NCI-H2196 treated with DMSO at 0.1 percent for 48 hours (cell line): ENCODE results near the gene TNS1.
"Not testable (repeated sequence)": the region's sequence is repeated elsewhere in the genome, so short reads cannot be mapped to it uniquely, and the experiment has no call there.

ENCODE experiments used
- DNase-seq: peaks from one replicate; lab custom pipeline; 2025; ENCODE audit not compliant: unreplicated experiment; lab: John Stamatoyannopoulos, UW

The TNS1 gene

GRCh38 chr2:217820904-217821303, 181.9 kb downstream of the TNS1 start:
- DNase-seq: no peak

DNA sequence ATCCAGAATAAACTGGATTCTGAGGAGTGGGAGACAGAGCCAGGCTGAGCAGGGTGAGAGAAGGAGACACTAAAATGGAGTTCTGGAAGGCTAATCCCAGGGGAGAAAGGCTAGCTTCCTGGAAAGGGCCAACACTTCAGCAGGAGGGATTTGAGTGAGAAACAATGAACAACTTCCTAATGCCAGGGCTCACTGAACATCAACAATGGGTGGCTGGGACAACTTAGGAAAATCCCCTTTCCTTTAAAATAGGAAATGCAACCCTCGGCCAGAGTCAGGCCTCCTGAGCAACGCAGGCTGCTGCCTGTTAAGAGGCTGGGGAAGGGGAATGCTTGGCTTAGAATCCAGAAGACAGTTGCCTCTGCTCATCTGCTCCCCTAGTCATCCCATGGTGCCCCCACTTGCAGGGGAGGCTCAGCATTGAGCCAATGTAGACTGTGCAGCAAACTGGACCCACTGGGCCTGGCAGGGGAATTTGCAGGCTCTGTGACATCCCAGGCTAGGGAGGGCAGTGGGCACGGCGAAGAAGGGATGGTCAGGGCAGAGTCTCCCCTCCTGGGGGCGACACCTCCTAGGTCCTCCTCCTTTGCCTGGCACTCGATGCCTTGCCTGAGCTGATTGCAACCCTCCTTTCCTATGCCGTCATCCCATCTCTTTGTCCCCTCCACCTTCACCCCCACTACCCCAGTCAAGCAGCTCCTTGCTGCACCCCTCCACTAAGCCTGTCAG, 182.5 kb downstream of the TNS1 start:
- DNase-seq: no peak

GRCh38 chr2:217818293-217818850, 184.4 kb downstream of the TNS1 start:
- no peak for DNase-seq

DNA sequence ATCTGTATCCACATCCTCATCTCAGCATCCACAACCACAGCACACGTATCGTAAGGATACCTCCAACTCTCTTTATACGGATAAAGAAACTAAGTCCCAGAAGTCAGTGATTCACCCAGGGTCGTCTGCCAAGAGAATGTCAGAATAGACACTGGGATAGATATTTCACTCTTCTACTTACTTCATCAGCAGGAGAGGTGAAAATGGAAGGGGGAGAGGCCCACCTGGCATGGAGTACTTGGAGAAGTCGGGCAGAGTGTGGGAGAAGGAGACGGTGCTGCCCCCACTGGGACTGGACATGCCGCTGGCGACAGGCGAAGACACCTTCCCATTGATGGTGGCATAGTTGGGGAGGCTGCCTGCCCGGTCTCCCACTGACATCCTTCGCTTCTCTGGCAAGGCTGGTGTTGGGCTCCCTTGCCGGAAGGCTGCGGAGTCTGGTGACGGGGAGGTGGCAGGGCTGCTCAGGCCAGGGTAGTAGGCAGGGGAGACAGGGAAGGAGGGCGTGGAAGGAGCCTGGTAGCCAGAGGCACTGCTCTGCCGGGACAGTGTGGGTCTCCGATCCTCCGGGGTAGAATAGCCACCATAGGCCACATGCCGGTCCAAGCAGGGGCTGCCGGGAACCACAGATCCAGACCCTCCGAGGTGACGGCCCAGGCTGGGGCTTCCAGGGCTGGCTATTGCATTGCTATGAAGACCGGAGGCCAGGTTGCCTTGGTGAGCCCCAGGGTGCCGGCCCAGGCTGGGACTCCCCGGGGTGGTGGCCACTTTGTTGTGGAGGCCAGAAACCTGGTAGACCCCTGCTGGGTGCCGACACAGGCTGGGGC, 185.1 kb downstream of the TNS1 start:
- DNase-seq: no peak

DNA sequence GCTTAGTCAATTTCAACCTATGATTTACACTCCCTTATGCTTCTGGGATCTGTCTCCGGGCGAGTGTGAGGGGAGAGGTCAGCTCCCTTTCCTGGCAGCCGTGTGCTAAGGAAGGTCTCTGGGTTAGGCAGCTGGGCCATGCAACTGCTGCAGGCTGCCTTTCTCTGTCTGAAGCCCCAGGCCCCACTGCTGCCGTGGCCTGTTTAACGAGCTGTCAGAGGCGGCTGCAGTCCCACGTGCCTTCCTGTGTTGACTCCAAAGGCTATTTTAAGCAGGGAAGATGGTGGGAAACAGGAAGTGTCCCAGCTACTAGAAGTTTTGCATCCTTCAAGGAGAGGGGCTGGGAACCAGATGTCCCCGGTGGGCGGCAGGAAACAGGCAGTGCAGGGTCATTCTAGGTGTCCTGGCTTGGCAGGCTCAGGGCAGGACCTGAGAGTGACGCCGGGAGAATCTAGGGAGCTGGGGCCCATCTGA, 186.4 kb downstream of the TNS1 start:
- no peak for DNase-seq

DNA sequence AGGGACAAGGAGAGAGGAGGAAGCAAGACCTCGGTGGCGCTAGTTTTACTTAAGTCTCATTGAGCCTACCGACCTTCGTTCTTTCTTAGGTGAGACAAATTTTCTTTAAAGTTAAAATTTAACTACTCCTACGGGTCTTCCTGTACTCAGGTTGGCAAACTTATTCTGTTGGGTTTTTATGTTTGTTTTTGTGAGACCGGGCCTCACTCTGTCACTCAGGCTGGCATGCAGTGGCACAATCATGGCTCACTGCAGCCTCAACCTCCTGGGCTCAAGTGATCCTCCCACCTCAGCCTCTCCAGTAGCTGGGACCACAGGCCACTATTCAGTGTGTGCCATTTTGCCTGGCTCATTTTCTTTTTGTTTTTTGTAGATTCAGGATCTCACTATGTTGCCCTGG, 189.0 kb downstream of the TNS1 start:
- no peak for DNase-seq

- DNase-seq: no peak
Measured at GRCh38 chr2:217812170-217812569, 190.6 kb downstream of the TNS1 start.

DNA sequence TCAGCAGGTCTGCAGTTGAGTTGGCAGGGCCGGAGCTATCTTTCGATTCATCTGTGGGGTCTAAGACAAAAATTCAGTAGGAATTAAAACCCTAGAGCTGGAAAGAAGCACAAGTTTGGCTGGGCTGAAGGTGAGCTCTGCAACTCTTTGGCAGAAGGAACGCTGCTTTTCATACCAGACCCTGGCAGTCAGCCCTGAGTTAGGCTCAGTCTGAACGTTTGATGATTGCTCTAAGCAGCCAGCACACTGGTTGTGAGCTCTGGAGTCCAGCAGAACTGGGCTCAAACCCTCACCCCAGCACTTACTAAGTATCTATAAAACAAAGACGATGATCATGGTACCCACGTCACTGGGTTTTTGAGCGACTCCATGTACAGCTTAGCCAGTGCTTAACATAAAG, 192.5 kb downstream of the TNS1 start:
- no peak for DNase-seq

- DNase-seq: no peak
Measured at GRCh38 chr2:217809736-217810135, 193.1 kb downstream of the TNS1 start.

GRCh38 chr2:217808967-217809366, 193.8 kb downstream of the TNS1 start:
- not testable (repeated sequence) for DNase-seq

- DNase-seq: no peak
Measured at GRCh38 chr2:217808326-217808725, 194.5 kb downstream of the TNS1 start.

DNA sequence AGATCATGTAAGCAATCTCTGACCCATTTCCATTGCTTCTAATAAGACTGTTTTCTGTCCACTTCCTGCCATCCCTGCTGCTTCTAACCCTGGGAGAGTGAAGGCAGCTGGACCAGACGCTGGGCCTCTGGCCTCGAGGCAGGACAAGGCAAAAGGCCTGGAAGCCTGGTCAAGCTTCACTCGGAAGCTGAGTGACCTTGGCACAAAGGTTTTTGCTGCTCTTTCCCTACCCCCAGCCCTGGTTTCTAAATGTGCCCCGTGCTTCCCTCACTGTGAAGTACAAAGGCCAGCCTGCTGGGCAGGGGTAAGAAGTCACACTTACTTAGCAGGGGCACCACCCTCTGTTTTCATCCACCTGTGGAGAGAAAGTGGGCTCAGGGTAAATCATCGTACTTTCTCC, 195.0 kb downstream of the TNS1 start:
- DNase-seq: no peak

DNA sequence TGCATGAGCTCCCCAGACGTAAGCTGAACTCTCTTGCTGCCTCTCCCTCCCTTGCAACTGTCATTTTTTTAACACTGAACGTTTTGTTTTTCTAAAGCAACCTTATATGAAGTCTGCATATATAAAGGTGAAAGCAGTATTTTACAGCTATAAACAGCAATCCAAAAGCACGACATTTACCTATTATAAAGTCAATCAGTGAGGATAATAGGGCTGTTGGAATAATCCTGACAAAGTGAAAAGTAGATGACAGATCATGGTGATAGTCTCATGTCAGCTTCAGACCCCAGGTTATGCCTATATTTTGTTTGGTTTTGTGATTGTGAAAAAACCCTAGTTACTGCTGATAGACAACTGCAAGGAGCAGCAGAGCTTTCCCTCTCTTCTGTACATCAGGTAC, 195.8 kb downstream of the TNS1 start:
- DNase-seq: no peak

GRCh38 chr2:217806482-217806765, 196.4 kb downstream of the TNS1 start:
- no peak for DNase-seq

DNA sequence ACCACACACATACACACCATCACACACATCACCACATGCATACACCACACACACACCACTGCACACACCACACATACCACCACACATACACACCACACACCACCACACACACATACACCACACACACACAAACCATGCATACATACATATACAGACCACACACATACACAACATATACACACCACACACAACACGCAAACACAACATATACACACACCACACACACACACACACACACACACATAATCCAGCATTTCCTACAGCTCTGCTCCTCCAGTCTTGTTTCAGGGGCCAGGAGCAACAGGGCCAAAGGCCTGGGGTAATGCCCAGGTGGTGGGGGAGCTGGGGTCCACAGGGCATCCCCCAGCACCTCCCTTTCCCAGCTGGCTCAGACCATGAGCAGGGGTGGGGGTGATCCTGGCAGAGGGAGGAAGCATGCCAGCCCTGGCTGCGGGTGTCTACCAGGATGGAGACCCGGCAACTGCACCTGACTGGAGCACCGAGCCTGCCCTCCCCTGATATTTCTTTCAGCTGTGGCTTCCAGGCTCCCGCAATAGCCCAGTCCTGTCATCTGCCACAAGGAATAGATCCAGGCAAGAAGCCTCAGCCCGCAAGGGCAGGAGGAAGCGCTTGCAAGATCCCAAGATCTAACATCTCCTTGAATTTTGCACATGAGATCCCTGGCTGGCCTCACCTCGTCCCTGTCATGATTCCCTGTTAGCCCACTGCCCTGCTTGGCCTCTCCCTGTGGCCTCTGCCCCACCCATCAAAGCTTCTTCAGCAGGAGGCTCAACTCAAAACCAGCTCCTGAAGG, 196.9 kb downstream of the TNS1 start:
- no peak for DNase-seq

DNA sequence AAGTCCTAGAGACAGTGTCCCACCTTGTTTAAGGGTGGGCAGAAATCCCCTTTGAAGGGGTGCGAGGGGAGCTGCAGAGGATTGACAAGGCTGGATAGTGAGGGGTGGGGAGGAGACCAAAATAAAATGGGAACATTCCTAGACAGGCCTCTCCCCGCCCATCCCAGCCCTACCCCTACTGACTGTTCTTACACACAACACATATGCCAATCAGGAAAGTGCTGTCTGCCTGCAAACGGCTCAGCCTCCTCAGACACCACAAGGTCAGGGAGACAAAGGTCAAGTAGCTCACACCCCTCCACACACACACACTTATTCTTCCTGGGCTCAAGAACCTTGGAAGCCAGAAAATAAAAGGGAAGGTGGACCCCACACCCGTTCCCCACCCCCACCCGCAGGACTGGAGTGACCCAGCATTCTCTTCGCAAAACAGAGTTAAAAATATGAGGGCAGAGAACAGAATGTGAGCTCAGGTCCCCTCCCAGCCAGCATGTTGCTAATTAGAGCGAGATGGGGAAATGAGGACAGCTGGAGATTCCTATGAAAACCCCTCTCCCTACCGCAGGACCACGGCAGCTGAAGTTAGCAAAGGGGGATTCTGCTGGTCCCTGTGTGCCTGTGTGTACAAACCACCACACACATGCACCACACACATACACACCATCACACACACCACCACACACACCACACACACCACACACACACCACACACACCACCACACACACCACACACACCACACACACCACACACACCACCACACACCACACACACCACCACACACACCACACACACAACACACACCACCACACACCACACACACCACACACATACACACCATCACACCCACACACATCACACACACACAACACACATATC, 197.8 kb downstream of the TNS1 start:
- no peak for DNase-seq

GRCh38 chr2:217804338-217804737, 198.5 kb downstream of the TNS1 start:
- DNase-seq: no peak

DNA sequence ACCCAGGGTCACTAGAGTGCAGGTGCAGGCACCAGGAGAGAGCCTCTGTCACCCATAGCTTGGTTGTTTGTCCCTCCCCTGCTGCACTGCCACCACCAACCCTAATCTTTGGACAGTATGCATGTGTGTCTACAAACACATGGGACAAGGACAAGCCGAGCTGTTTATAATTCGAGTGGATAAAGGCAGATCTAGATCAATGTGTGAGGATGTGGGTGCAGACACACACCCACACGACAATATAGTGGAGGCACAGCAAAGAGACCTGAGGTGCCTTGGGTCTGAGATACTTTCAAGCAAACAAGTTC, 199.2 kb downstream of the TNS1 start:
- no peak for DNase-seq

GRCh38 chr2:217802876-217803652, 199.7 kb downstream of the TNS1 start:
- no peak for DNase-seq

- DNase-seq: no peak
Measured at GRCh38 chr2:217802266-217802665, 200.5 kb downstream of the TNS1 start.
